OCI-LY7 (cell line): Measurements from ENCODE around the gene OR10A6. TPM values are rescaled to one million over a fixed set of nuclear protein-coding genes. Genes with fewer than 3 reads are reported as not detected.

ENCODE experiments used
- BruUV-seq: library from RNA; stranded (reverse); fragments of 400-500 nt; replicated peaks from 2 replicates; lab custom pipeline; 2021; lab: Mats Ljungman, UMichigan
- CTCF ChIA-PET: fragments of 300-600 bp; sonication (Branson Sonifier 250); formaldehyde crosslinking; loops from one replicate; lab custom pipeline; 2022; ENCODE audit warnings: antibody characterized with exemption; ENCODE audit not compliant: unreplicated experiment; lab: Charles Lee
- POLR2A ChIA-PET: fragments of 300-600 bp; sonication (Branson Sonifier 250); formaldehyde crosslinking; loops from one replicate; lab custom pipeline; 2022; ENCODE audit warnings: antibody characterized with exemption; lab: Charles Lee
- DNase-seq: peaks from one replicate; pipeline ENCODE4 v3.0.0-alpha.2; 2015; ENCODE audit warnings: low spot score
- H2AFZ ChIP-seq: fragments of 200-600 bp; sonication (generic), shearing (Covaris generic); 2 replicates; pipeline ENCODE4 v1.6.1; 2014; ENCODE audit warnings: mild to moderate bottlenecking, antibody characterized with exemption, low read length, moderate library complexity
- H3K27ac ChIP-seq: fragments of 200-600 bp; sonication (generic); 2 replicates; pipeline ENCODE4 v1.5.1; 2014; ENCODE audit warnings: mixed run types, low read depth, mild to moderate bottlenecking, moderate library complexity, low read length, inconsistent platforms; ENCODE audit not compliant: poor library complexity, severe bottlenecking
- H3K36me3 ChIP-seq: fragments of 200-600 bp; sonication (generic); 2 replicates; pipeline ENCODE4 v1.6.1; 2014; ENCODE audit warnings: mild to moderate bottlenecking, antibody characterized with exemption, low read length, moderate library complexity, mixed read lengths; ENCODE audit not compliant: insufficient read depth
- H3K4me1 ChIP-seq: fragments of 200-600 bp; sonication (generic); 2 replicates; pipeline ENCODE4 v1.5.1; 2014; ENCODE audit warnings: mild to moderate bottlenecking, low read length; ENCODE audit not compliant: insufficient read depth, poor library complexity, severe bottlenecking
- H3K4me2 ChIP-seq: fragments of 200-600 bp; sonication (generic); 2 replicates; pipeline ENCODE4 v1.6.1; 2014; ENCODE audit warnings: mild to moderate bottlenecking, low read length
- H3K4me3 ChIP-seq: fragments of 200-600 bp; sonication (generic); 2 replicates; pipeline ENCODE4 v1.5.1; 2014; ENCODE audit warnings: mild to moderate bottlenecking, low read depth, low read length; ENCODE audit not compliant: poor library complexity, severe bottlenecking
- H3K79me2 ChIP-seq: fragments of 200-600 bp; sonication (generic); 2 replicates; pipeline ENCODE4 v1.6.1; 2016; ENCODE audit warnings: low read depth, mild to moderate bottlenecking, low read length, moderate library complexity, mixed read lengths; ENCODE audit not compliant: insufficient read depth
- H3K9me2 ChIP-seq: fragments of 200-600 bp; sonication (generic); 2 replicates; pipeline ENCODE4 v1.6.1; 2016; ENCODE audit warnings: mild to moderate bottlenecking, low read length, mixed read lengths; ENCODE audit not compliant: insufficient read depth
- H3K9me3 ChIP-seq: fragments of 200-600 bp; sonication (generic); 2 replicates; pipeline ENCODE4 v1.6.1; 2014; ENCODE audit warnings: mild to moderate bottlenecking, mixed run types, low read length, mixed read lengths
- H4K20me1 ChIP-seq: fragments of 200-600 bp; sonication (generic); 2 replicates; pipeline ENCODE4 v1.6.1; 2014; ENCODE audit warnings: mild to moderate bottlenecking, antibody characterized with exemption, low read length, moderate library complexity, mixed read lengths; ENCODE audit not compliant: insufficient read depth
- CTCF ChIP-seq: fragments of 200-600 bp; sonication (generic); conservative IDR thresholded peaks from 2 replicates; pipeline ENCODE4 v1.5.1; 2014; ENCODE audit warnings: mild to moderate bottlenecking, antibody characterized with exemption, low read length, moderate library complexity, mixed read lengths
- EZH2phosphoT487 ChIP-seq: fragments of 200-600 bp; sonication (generic); IDR thresholded peaks from 2 replicates; pipeline ENCODE4 v1.6.1; 2018; ENCODE audit warnings: low read depth, borderline replicate concordance, mild to moderate bottlenecking, mixed run types, antibody characterized with exemption, low read length, moderate library complexity, mixed read lengths
- intact Hi-C: fragments of 100-400 bp; cut with micrococcal nuclease; formaldehyde crosslinking; loops from one replicate; pipeline ENCODE4 v1.10.0; 2022; ENCODE audit not compliant: unreplicated experiment
- total RNA-seq, 2 experiments: library from RNA; depleted of rRNA in 1 of 2; stranded (reverse); fragments of >200 nt in 1 of 2; shearing (Covaris generic) in 1 of 2; gene quantifications; 2 replicates each; pipeline ENCODE4 v1.2.3, GENCODE V29; 2014 to 2022

Gene OR10A6
- total RNA-seq, 2 experiments from 2014 or later = not detected

DNA sequence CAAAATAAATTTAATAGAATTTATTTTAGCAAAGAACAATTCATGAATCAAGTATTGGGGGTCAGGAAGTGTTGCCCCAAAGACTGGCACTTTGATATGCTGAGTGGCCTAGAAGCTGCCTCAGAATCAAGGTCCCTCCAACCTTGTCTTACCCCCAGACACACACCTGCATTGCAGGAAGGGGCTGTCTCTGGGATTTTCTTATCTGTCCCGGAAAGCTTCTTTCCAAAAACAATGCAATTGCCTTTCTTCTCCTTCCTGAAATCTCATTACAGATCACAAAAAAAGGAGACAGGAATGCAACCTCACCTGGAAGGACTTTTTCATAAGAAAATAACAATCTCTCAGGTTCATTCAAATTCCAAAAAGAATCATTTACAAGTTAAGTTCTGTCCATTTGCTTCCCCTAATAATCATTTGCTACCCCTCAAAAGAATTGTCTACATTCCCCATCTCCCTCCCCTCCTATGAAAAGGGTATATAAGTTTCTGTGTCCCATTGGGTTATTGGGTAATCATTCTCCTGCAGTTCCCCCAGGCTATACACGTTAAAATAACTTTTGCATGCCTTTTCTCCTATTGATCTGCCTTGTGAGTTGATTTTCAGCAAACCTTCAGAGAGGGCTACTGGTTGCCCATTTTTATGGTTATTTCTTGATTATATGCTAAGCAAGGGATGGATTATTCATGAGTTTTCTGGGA lies 21.3 kb downstream of the OR10A6 start:
- no peaks in the 10 kb centered on the region for H3K9me2 ChIP-seq
- no peaks in the 10 kb centered on the region for H4K20me1 ChIP-seq
- intact Hi-C loops = no loop called here
- CTCF ChIA-PET = no interaction called here
- no peaks in the 10 kb centered on the region for H3K79me2 ChIP-seq
- POLR2A ChIA-PET = interaction anchor here (1.6 kb wide), 1 partner anchor 26 kb away, joined by 5 read pairs; no protein-coding TSS in a partner anchor
- TF ChIP-seq EZH2phosphoT487 (no peak), CTCF (no peak)
- H3K4me2 ChIP-seq = no peak overlapping the region
- no peaks in the 10 kb centered on the region for H3K9me3 ChIP-seq
- H3K4me1 ChIP-seq = no peaks in the 10 kb centered on the region
- no peak overlapping the region for H3K4me3 ChIP-seq
- H3K27ac ChIP-seq = no peak overlapping the region
- no peak for DNase-seq
- no TSS peak for BruUV-seq
- no peak overlapping the region for H2AFZ ChIP-seq
- no peaks in the 10 kb centered on the region for H3K36me3 ChIP-seq

DNA sequence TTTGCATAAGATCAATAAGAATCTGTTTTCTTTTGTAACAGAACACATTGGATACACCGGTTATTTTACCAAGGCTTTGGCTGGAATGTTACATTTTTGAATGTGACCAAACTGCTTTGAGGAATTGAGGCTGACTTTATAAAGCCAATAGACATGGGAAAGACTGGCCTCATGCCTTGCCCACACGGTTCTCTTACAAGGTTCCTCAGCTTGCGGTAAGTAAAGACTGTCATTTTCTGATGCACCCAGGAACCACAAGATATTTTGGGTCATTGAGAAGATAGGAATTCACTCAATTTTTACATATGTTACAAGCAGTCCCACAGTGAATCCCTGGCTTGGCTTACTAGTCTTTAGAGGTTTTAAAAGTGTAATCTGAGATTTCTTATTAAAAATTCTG lies 23.9 kb downstream of the OR10A6 start:
- Histone ChIP-seq H3K79me2 (no peaks in the 10 kb centered on the region), H2AFZ (no peak overlapping the region), H3K9me3 (no peaks in the 10 kb centered on the region), H3K27ac (no peak overlapping the region), H4K20me1 (no peaks in the 10 kb centered on the region), H3K36me3 (no peaks in the 10 kb centered on the region), H3K4me1 (no peaks in the 10 kb centered on the region), H3K4me2 (no peak overlapping the region), H3K9me2 (no peaks in the 10 kb centered on the region), H3K4me3 (no peak overlapping the region)
- no peak for DNase-seq
- ChIA-PET CTCF (no interaction called here), POLR2A (interaction anchor here (0.9 kb wide), 1 partner anchor 11 kb away, joined by 3 read pairs; no protein-coding TSS in a partner anchor)
- TF ChIP-seq CTCF (no peak), EZH2phosphoT487 (no peak)
- BruUV-seq = no TSS peak
- intact Hi-C loops = no loop called here

DNA sequence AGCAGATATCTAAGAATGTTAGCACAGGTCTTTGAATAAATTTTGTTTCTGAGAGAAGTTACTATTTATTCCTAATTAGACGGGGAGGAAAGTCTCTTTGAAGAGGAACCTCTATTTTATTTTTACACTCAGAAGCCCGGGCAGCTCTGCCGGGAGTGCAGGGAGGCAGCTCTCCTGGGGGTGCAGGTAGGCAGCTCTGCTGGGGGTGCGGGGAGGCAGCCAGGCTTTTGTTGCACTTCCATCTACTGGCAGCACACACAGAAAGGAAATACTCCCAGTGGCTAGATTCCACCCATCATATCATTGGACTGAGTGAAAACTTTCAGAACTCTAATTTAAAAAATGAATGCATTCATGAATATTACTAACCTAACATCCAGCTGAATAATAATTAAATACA lies 24.6 kb downstream of the OR10A6 start:
- no peak for DNase-seq
- Histone ChIP-seq H3K4me3 (no peak overlapping the region), H3K4me2 (no peak overlapping the region), H3K27ac (no peak overlapping the region), H3K4me1 (no peaks in the 10 kb centered on the region), H3K79me2 (no peaks in the 10 kb centered on the region), H3K36me3 (no peaks in the 10 kb centered on the region), H3K9me2 (no peaks in the 10 kb centered on the region), H4K20me1 (no peaks in the 10 kb centered on the region), H2AFZ (peak overlapping the region; percentile 19; the same call in 1 of the 2 replicates), H3K9me3 (no peaks in the 10 kb centered on the region)
- POLR2A ChIA-PET = interaction anchor here (0.6 to 0.9 kb wide), 3 partner anchors 11 to 115 kb away, joined by 3 to 4 read pairs (median 3); no protein-coding TSS in a partner anchor
- no peak for TF ChIP-seq EZH2phosphoT487
- TF ChIP-seq CTCF = no peak
- no TSS peak for BruUV-seq
- CTCF ChIA-PET = no interaction called here
- intact Hi-C loops = no loop called here
